ENCODE measurements around the gene ADISSP. TPM values are rescaled to one million over a fixed set of nuclear protein-coding genes. Genes with fewer than 3 reads are reported as not detected.

The ADISSP gene
- total RNA-seq, 1 donor from 2014 or later: 24.3 TPM

GRCh38 chr20:3812975-3813847 lies 45.7 kb upstream of the ADISSP start:
- H3K36me3 Mint-ChIP-seq (ENCODE audit: unreplicated experiment): no peaks in the 10 kb centered on the region
- peaks cover 52% of the 10 kb centered on the region for H3K4me1 Mint-ChIP-seq (ENCODE audit: unreplicated experiment)
- no peaks in the 10 kb centered on the region for H3K9me3 Mint-ChIP-seq (ENCODE audit: unreplicated experiment)
- no peak for TF ChIP-seq CTCF (IDR thresholded peaks at IDR 0.05)
- no peak overlapping the region for H3K4me3 Mint-ChIP-seq (ENCODE audit: unreplicated experiment)
- H3K27ac Mint-ChIP-seq (ENCODE audit: unreplicated experiment): peak overlapping the region; percentile 99
- H3K27me3 Mint-ChIP-seq (ENCODE audit: unreplicated experiment): no peaks in the 10 kb centered on the region
- no peak for DNase-seq (ENCODE audit: extremely low spot score, unreplicated experiment)

GRCh38 chr20:3812259-3812681 lies 44.7 kb upstream of the ADISSP start:
- H3K4me1 Mint-ChIP-seq (ENCODE audit: unreplicated experiment): peaks cover 58% of the 10 kb centered on the region
- no peaks in the 10 kb centered on the region for H3K9me3 Mint-ChIP-seq (ENCODE audit: unreplicated experiment)
- no peak for TF ChIP-seq CTCF (IDR thresholded peaks at IDR 0.05)
- no peaks in the 10 kb centered on the region for H3K27me3 Mint-ChIP-seq (ENCODE audit: unreplicated experiment)
- DNase-seq (ENCODE audit: extremely low spot score, unreplicated experiment): no peak
- no peaks in the 10 kb centered on the region for H3K36me3 Mint-ChIP-seq (ENCODE audit: unreplicated experiment)
- H3K4me3 Mint-ChIP-seq (ENCODE audit: unreplicated experiment): peak overlapping the region; percentile 26
- H3K27ac Mint-ChIP-seq (ENCODE audit: unreplicated experiment): peak overlapping the region; percentile 99

- peak; percentile 100 for DNase-seq (ENCODE audit: extremely low spot score, unreplicated experiment)
- no peaks in the 10 kb centered on the region for H3K9me3 Mint-ChIP-seq (ENCODE audit: unreplicated experiment)
- H3K4me1 Mint-ChIP-seq (ENCODE audit: unreplicated experiment): peaks cover 62% of the 10 kb centered on the region
- no peak for TF ChIP-seq CTCF (IDR thresholded peaks at IDR 0.05)
- H3K36me3 Mint-ChIP-seq (ENCODE audit: unreplicated experiment): peaks cover under 1% of the 10 kb centered on the region
- H3K4me3 Mint-ChIP-seq (ENCODE audit: unreplicated experiment): peak overlapping the region; percentile 74
- H3K27me3 Mint-ChIP-seq (ENCODE audit: unreplicated experiment): no peaks in the 10 kb centered on the region
- peak overlapping the region; percentile 99 for H3K27ac Mint-ChIP-seq (ENCODE audit: unreplicated experiment)
These were observed 44.1 kb upstream of the ADISSP start for GRCh38 chr20:3811467-3812258.

GRCh38 chr20:3808544-3808943 lies 41.0 kb upstream of the ADISSP start:
- H3K27ac Mint-ChIP-seq (ENCODE audit: unreplicated experiment): peak overlapping the region; percentile 95

More at GRCh38 chr20:3808544-3808943, 41.0 kb upstream of the ADISSP start:
- peak overlapping the region; percentile 65 for H3K4me3 Mint-ChIP-seq (ENCODE audit: unreplicated experiment)
- no peaks in the 10 kb centered on the region for H3K9me3 Mint-ChIP-seq (ENCODE audit: unreplicated experiment)
- H3K27me3 Mint-ChIP-seq (ENCODE audit: unreplicated experiment): no peaks in the 10 kb centered on the region
- TF ChIP-seq CTCF (IDR thresholded peaks at IDR 0.05): no peak
- H3K4me1 Mint-ChIP-seq (ENCODE audit: unreplicated experiment): peaks cover 86% of the 10 kb centered on the region
- peaks cover 24% of the 10 kb centered on the region for H3K36me3 Mint-ChIP-seq (ENCODE audit: unreplicated experiment)
- DNase-seq (ENCODE audit: extremely low spot score, unreplicated experiment): no peak
